Measurements from ENCODE around the gene ABCC8. TPM values are rescaled to one million over a fixed set of nuclear protein-coding genes. Genes with fewer than 3 reads are reported as not detected.

The ABCC8 gene
- total RNA-seq, 1 experiment from 2014 or later = not detected

GRCh38 chr11:17352950-17353820, 123.5 kb downstream of the ABCC8 start:
- peak; percentile 5 for DNase-seq (ENCODE audit: low read depth)

DNA sequence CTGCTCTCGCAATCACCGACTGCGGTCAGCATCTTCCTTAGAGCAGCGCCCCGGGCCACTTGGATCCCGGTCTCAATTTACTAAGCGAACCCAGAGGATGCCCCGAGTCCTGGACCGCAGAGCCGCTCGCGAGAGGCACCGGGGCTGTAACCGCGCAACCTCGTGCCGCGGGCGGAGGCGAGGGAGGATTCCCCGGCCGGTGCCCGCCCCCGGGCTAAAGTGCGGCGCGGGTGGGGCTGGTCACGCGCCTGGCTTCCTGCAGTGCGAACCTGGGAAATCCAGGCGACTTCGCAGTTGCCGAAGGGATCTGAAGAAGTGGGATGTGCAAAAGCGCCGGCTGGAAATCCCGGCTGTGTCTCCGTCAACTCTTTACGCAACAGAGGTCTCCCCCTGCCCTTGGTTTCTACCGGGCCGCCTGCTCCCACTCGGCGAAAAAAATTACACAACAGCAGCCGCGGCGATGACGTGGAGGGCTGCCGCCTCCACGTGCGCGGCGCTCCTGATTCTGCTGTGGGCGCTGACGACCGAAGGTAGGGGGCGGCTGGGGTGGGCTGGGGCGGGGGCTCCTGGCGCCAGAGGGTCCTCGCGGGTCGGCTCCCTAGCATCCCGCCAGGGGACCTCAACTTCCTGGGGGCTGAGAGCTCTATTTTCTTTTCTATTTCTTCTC, 125.0 kb downstream of the ABCC8 start, which contains the start of gene NCR3LG1:
TSS of gene NCR3LG1 (plus strand) at position 291 of the 667 bp plus-strand sequence. CDS start at position 461, 170 bp downstream.
- no peak for DNase-seq (ENCODE audit: low read depth)

DNA sequence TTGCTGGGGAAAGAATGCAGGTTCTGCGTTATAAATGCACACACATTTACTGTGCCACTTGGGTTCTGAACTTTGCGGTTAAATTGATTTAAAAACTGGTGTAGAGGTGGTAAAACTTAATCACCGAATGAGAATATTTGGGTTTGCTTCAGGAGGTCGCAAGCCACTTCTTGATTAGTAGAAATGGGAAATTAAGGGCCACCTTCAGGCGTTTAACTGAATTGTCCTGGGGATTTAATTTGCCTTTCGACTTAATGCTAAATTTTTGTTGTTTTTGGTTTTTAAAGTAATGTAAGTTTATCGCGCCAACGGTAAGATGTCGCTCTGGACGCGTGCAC, 125.5 kb downstream of the ABCC8 start:
- DNase-seq (ENCODE audit: low read depth) = no peak

GRCh38 chr11:17350455-17351171, 126.0 kb downstream of the ABCC8 start:
- no peak for DNase-seq (ENCODE audit: low read depth)

GRCh38 chr11:17347676-17348075, 129.0 kb downstream of the ABCC8 start:
- DNase-seq (ENCODE audit: low read depth) = no peak

GRCh38 chr11:17343907-17344306, 132.7 kb downstream of the ABCC8 start:
- peak; percentile 68 for DNase-seq (ENCODE audit: low read depth)

DNA sequence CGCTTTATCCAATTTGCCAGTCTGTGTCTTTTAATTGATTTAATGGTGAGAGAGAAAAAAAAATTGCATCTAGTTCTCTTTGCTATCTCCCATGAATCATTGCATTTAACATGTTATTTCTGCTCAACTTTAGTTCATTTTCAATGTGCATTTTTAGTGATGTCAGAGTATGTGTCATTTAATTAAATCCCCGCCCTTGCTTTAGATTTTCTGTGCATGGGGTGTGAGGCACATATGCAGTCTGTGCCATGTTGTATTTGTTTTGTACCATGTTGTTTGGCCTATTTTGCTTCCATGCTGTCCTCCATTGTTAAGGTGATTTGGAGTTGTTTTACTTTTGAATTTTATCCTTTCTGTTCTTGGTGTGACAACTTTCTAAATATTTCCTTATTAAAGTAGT, 133.4 kb downstream of the ABCC8 start:
- no peak for DNase-seq (ENCODE audit: low read depth)

Other genes starting within 250 kb of the ABCC8 start
- 20.1 and 21.1 TPM in 2 replicates for gene NUCB2, start 200.1 kb downstream of the ABCC8 start, total RNA-seq (2014; rRNA removed; shearing (Covaris generic))
- gene NCR3LG1, start 125.0 kb downstream of the ABCC8 start, total RNA-seq (2014; rRNA removed; shearing (Covaris generic)) = 0.27 and 0.53 TPM in 2 replicates
- 0.33 and 0.82 TPM in 2 replicates for gene KCNJ11, start 88.2 kb downstream of the ABCC8 start, total RNA-seq (2014; rRNA removed; shearing (Covaris generic))
- gene USH1C, start 67.6 kb upstream of the ABCC8 start, total RNA-seq (2014; rRNA removed; shearing (Covaris generic)) = not detected in 2 replicates
- gene OTOG, start 70.4 kb upstream of the ABCC8 start, total RNA-seq (2014; rRNA removed; shearing (Covaris generic)) = not detected in 2 replicates
- not detected in 2 replicates for gene MYOD1, start 242.7 kb upstream of the ABCC8 start, total RNA-seq (2014; rRNA removed; shearing (Covaris generic))